CD14-positive monocyte (primary cell): Measurements from ENCODE around the gene SHE. TPM values are rescaled to one million over a fixed set of nuclear protein-coding genes. Genes with fewer than 3 reads are reported as not detected.
A peak's percentile ranks its signal among the peaks of the same experiment; 100 is the strongest.

Experiments
- DNase-seq, 3 donors: peaks; one replicate each; pipeline ENCODE4 v3.0.0-alpha.2; 2011 to 2022
- H2AFZ ChIP-seq: 2 replicates; pipeline ENCODE4 v1.6.0; 2012; ENCODE audit warnings: mild to moderate bottlenecking, low read depth, low read length, inconsistent platforms; ENCODE audit not compliant: insufficient read depth, poor library complexity, severe bottlenecking
- H3K27ac ChIP-seq, 2 donors: 1 replicate in 1 of 2; 2 replicates in 1 of 2; pipeline ENCODE4 v1.5.1; 2012 to 2013; ENCODE audit warnings: low read length in 2 of 2, control low read depth in 1 of 2, inconsistent platforms in 1 of 2, low read depth in 1 of 2, mild to moderate bottlenecking in 1 of 2
- H3K27me3 ChIP-seq, 2 donors: one replicate each; pipeline versions ENCODE4 v1.6.0 to v1.6.1; 2011 to 2013; ENCODE audit warnings: low read length in 2 of 2; ENCODE audit not compliant: control insufficient read depth in 2 of 2, insufficient read depth in 2 of 2
- H3K36me3 ChIP-seq, 2 donors: replicated peaks in 1 of 2; 1 replicate in 1 of 2; 2 replicates in 1 of 2; pipeline versions ENCODE4 v1.5.1 to v1.6.1; 2012 to 2013; ENCODE audit warnings: low read length in 2 of 2, control low read depth in 1 of 2, inconsistent platforms in 1 of 2, mild to moderate bottlenecking in 1 of 2; ENCODE audit not compliant: insufficient read depth in 2 of 2, control insufficient read depth in 1 of 2
- H3K4me1 ChIP-seq, 2 donors: 1 replicate in 1 of 2; 2 replicates in 1 of 2; pipeline versions ENCODE4 v1.5.1 to v1.6.1; 2012 to 2013; ENCODE audit warnings: low read length in 2 of 2, control low read depth in 1 of 2, inconsistent platforms in 1 of 2, mild to moderate bottlenecking in 1 of 2, moderate library complexity in 1 of 2; ENCODE audit not compliant: insufficient read depth in 2 of 2, control insufficient read depth in 1 of 2
- H3K4me2 ChIP-seq: replicated peaks from 2 replicates; pipeline ENCODE3; 2012; ENCODE audit warnings: low read length, moderate library complexity, mild to moderate bottlenecking; ENCODE audit not compliant: poor library complexity, severe bottlenecking; ENCODE audit errors: extremely low read depth
- H3K4me3 ChIP-seq, 3 experiments: fragments of 200-600 bp in 1 of 3; sonication (generic) in 1 of 3; replicated peaks in 1 of 3; 1 replicate in 2 of 3; 2 replicates in 1 of 3; pipeline ENCODE4 v1.5.1; 2011 to 2013; ENCODE audit warnings: low read length in 3 of 3, mild to moderate bottlenecking in 3 of 3, control low read depth in 2 of 3, low read depth in 2 of 3, inconsistent platforms in 1 of 3, moderate library complexity in 1 of 3
- H3K79me2 ChIP-seq: 2 replicates; pipeline ENCODE4 v1.6.0; 2012; ENCODE audit warnings: mild to moderate bottlenecking, control low read depth, inconsistent platforms, low read length, moderate library complexity; ENCODE audit not compliant: insufficient read depth
- H3K9ac ChIP-seq: 2 replicates; pipeline ENCODE4 v1.6.0; 2017; ENCODE audit warnings: low read length, mild to moderate bottlenecking; ENCODE audit not compliant: insufficient read depth, poor library complexity, severe bottlenecking
- H3K9me3 ChIP-seq, 2 donors: replicated peaks in 1 of 2; 1 replicate in 1 of 2; 2 replicates in 1 of 2; pipeline versions ENCODE4 v1.5.1 to v1.6.1; 2012 to 2013; ENCODE audit warnings: low read length in 2 of 2, control low read depth in 1 of 2; ENCODE audit not compliant: control insufficient read depth in 1 of 2, insufficient read depth in 1 of 2
- H4K20me1 ChIP-seq: 2 replicates; pipeline ENCODE4 v1.6.0; 2012; ENCODE audit warnings: mild to moderate bottlenecking, low read length, control low read depth, moderate library complexity; ENCODE audit not compliant: insufficient read depth
- H3K27ac Mint-ChIP-seq, 7 donors: one replicate each; pipeline ENCODE4 v1.8.0; 2020; ENCODE audit warnings: mild to moderate bottlenecking in 7 of 7, mixed read lengths in 7 of 7, moderate library complexity in 6 of 7, inconsistent platforms in 2 of 7
- H3K27me3 Mint-ChIP-seq, 3 donors: one replicate each; pipeline ENCODE4 v1.8.0; 2021 to 2022; ENCODE audit warnings: low read depth in 3 of 3, mild to moderate bottlenecking in 3 of 3, mixed read lengths in 3 of 3, moderate library complexity in 3 of 3, inconsistent platforms in 1 of 3
- H3K36me3 Mint-ChIP-seq, 2 donors: one replicate each; pipeline ENCODE4 v1.8.0; 2020; ENCODE audit warnings: mixed read lengths in 2 of 2, inconsistent platforms in 1 of 2, mild to moderate bottlenecking in 1 of 2
- H3K4me1 Mint-ChIP-seq: one replicate; pipeline ENCODE4 v1.8.0; 2020; ENCODE audit warnings: mild to moderate bottlenecking, mixed read lengths
- H3K4me3 Mint-ChIP-seq, 2 donors: one replicate each; pipeline ENCODE4 v1.8.0; 2020; ENCODE audit warnings: mild to moderate bottlenecking in 2 of 2, mixed read lengths in 2 of 2, moderate library complexity in 1 of 2
- H3K9me3 Mint-ChIP-seq, 7 donors: one replicate each; pipeline ENCODE4 v1.8.0; 2020 to 2022; ENCODE audit warnings: mixed read lengths in 7 of 7, mild to moderate bottlenecking in 6 of 7, moderate library complexity in 6 of 7, inconsistent platforms in 2 of 7
- CTCF ChIP-seq: fragments of 200-600 bp; IDR thresholded peaks from one replicate; pipeline ENCODE4 v1.8.0; 2022; ENCODE audit warnings: antibody characterized with exemption, mild to moderate bottlenecking
- WGBS: methylation state at CpG from one replicate; pipeline ENCODE4 v1.1.5; 2013; ENCODE audit warnings: missing lambda C conversion rate; ENCODE audit not compliant: insufficient coverage; 5-methylcytosine and 5-hydroxymethylcytosine counted together
- intact Hi-C, 2 donors: fragments of 100-400 bp; cut with micrococcal nuclease; formaldehyde crosslinking; loops; one replicate each; pipeline versions ENCODE4 v1.15.0 to v1.15.1; 2023
- polyA plus RNA-seq, 3 donors: library from polyadenylated mRNA; depleted of rRNA in 1 of 3; unstranded in 2 of 3; stranded (reverse) in 1 of 3; fragments of 300-500 nt in 2 of 3; fragments of >200 nt in 1 of 3; fragmentation: Illumina TruSeq in 2 of 3; gene quantifications; 1 replicate in 2 of 3; 2 replicates in 1 of 3; pipeline ENCODE4 v1.2.3, GENCODE V29; 2012 to 2021

The SHE gene
- polyA plus RNA-seq, 3 donors, result not detected

GRCh38 chr1:154502744-154503115, 518 bp upstream of the SHE start:
- Histone ChIP-seq H3K27ac (no peak overlapping the region), H3K36me3 (no peaks in the 10 kb centered on the region), H2AFZ (peak overlapping the region; percentile 70), H3K27me3 (peaks cover 55 to 76% of the 10 kb centered on the region in 2 donors), H3K9ac (no peak overlapping the region), H4K20me1 (no peaks in the 10 kb centered on the region), H3K9me3 (peaks cover 6 to 17% of the 10 kb centered on the region in 2 donors), H3K4me3 (peak overlapping the region in 1 of 3 experiments; percentile 69), H3K4me2 (peak overlapping the region; percentile 82), H3K79me2 (no peaks in the 10 kb centered on the region), H3K4me1 (peaks cover 11 to 18% of the 10 kb centered on the region in 2 donors)
- peaks cover 60 to 90% (median 60%) of the 10 kb centered on the region in 3 donors for H3K27me3 Mint-ChIP-seq
- peaks cover 10% of the 10 kb centered on the region for H3K4me1 Mint-ChIP-seq
- 16% methylated on average over 38 of the region's 43 CpGs for WGBS
- no peak overlapping the region for H3K27ac Mint-ChIP-seq
- H3K36me3 Mint-ChIP-seq, result peaks cover 7 to 12% of the 10 kb centered on the region in 2 donors
- no peak for TF ChIP-seq CTCF
- no peak for DNase-seq
- intact Hi-C loops, result no loop called here
- peak overlapping the region; percentile 73 to 87 for H3K4me3 Mint-ChIP-seq
- peaks cover 3 to 29% (median 18%) of the 10 kb centered on the region in 7 donors for H3K9me3 Mint-ChIP-seq

- Histone ChIP-seq H3K4me1 (peaks cover 18 to 25% of the 10 kb centered on the region in 2 donors), H3K79me2 (no peaks in the 10 kb centered on the region), H3K4me3 (peak overlapping the region in 2 of 3 experiments; percentile 36 to 69), H4K20me1 (no peaks in the 10 kb centered on the region), H2AFZ (peak overlapping the region; percentile 70), H3K9ac (no peak overlapping the region), H3K4me2 (peak overlapping the region; percentile 82), H3K36me3 (no peaks in the 10 kb centered on the region), H3K9me3 (peaks cover 6 to 17% of the 10 kb centered on the region in 2 donors), H3K27me3 (peaks cover 55 to 66% of the 10 kb centered on the region in 2 donors), H3K27ac (no peak overlapping the region)
- intact Hi-C loops, result no loop called here
- TF ChIP-seq CTCF, result no peak
- H3K4me3 Mint-ChIP-seq, result peak overlapping the region; percentile 62 to 87
- peaks cover 18% of the 10 kb centered on the region for H3K4me1 Mint-ChIP-seq
- H3K36me3 Mint-ChIP-seq, result peaks cover 7 to 12% of the 10 kb centered on the region in 2 donors
- peaks cover 51 to 80% (median 52%) of the 10 kb centered on the region in 3 donors for H3K27me3 Mint-ChIP-seq
- peak in 1 of 3 donors; percentile 20 for DNase-seq
- WGBS, result 18% methylated on average over 54 of the region's 54 CpGs
- peaks cover 3 to 28% (median 18%) of the 10 kb centered on the region in 7 donors for H3K9me3 Mint-ChIP-seq
- no peak overlapping the region for H3K27ac Mint-ChIP-seq
Observed at GRCh38 chr1:154501423-154502065, 668 bp downstream of the SHE start.
